HepG2 (cell line): ENCODE measurements around the gene SYT9. TPM values are rescaled to one million over a fixed set of nuclear protein-coding genes. Genes with fewer than 3 reads are reported as not detected.

Experiments used
- ARNTL ChIP-seq: sonication (generic); formaldehyde crosslinking; IDR thresholded peaks from 2 replicates; pipeline ENCODE4 v1.4.0; 2020; ENCODE audit warnings: mild to moderate bottlenecking, missing genetic modification reagents
- ATF4 ChIP-seq, 2 experiments: fragments of 450-650 bp in 1 of 2; sonication (generic) in 1 of 2; formaldehyde crosslinking; IDR thresholded peaks; 2 replicates each; pipeline versions ENCODE4 v1.5.0 to v1.8.0; 2020 to 2022; ENCODE audit warnings: mild to moderate bottlenecking in 1 of 2, missing genetic modification reagents in 1 of 2
- CBX1 ChIP-seq: IDR thresholded peaks from one replicate; pipeline ENCODE4 v1.6.1; 2016; ENCODE audit warnings: antibody characterized with exemption, low read depth
- ETS1 ChIP-seq: sonication (generic); formaldehyde crosslinking; IDR thresholded peaks from 2 replicates; pipeline ENCODE4 v1.4.0; 2020; ENCODE audit warnings: missing genetic modification reagents
- FOXC1 ChIP-seq: sonication (generic); formaldehyde crosslinking; IDR thresholded peaks from 2 replicates; pipeline ENCODE4 v1.8.0; 2022; ENCODE audit warnings: mild to moderate bottlenecking, missing genetic modification reagents, borderline replicate concordance
- HMGA1 ChIP-seq: sonication (generic); formaldehyde crosslinking; conservative IDR thresholded peaks from 2 replicates; pipeline ENCODE4 v1.4.0; 2020; ENCODE audit warnings: missing genetic modification reagents
- HOXA7 ChIP-seq: sonication (generic); formaldehyde crosslinking; IDR thresholded peaks from 2 replicates; pipeline ENCODE4 v1.8.1; 2022; ENCODE audit warnings: mild to moderate bottlenecking, missing genetic modification reagents, moderate library complexity
- KLF15 ChIP-seq: sonication (generic); formaldehyde crosslinking; IDR thresholded peaks from 2 replicates; pipeline ENCODE4 v1.8.1; 2023; ENCODE audit warnings: borderline replicate concordance, mild to moderate bottlenecking, inconsistent platforms, missing genetic modification reagents, mixed read lengths
- KLF9 ChIP-seq: IDR thresholded peaks from 2 replicates; pipeline ENCODE4 v1.6.1; 2016; ENCODE audit warnings: low read depth
- MTERF4 ChIP-seq: sonication (generic); formaldehyde crosslinking; IDR thresholded peaks from 2 replicates; pipeline ENCODE4 v1.8.0; 2023; ENCODE audit warnings: mild to moderate bottlenecking, missing genetic modification reagents
- MTF2 ChIP-seq: sonication (generic); formaldehyde crosslinking; IDR thresholded peaks from 2 replicates; pipeline ENCODE4 v1.5.0; 2020; ENCODE audit warnings: missing genetic modification reagents, borderline replicate concordance
- SALL2 ChIP-seq: sonication (generic); formaldehyde crosslinking; IDR thresholded peaks from 2 replicates; pipeline ENCODE4 v1.8.1; 2023; ENCODE audit warnings: mild to moderate bottlenecking, missing genetic modification reagents, inconsistent platforms
- SP4 ChIP-seq: sonication (generic); formaldehyde crosslinking; IDR thresholded peaks from 2 replicates; pipeline ENCODE4 v1.8.1; 2023; ENCODE audit warnings: mild to moderate bottlenecking, missing genetic modification reagents
- TOPORS ChIP-seq: sonication (generic); formaldehyde crosslinking; IDR thresholded peaks from 2 replicates; pipeline ENCODE4 v1.8.0; 2023; ENCODE audit warnings: mild to moderate bottlenecking, missing genetic modification reagents
- TRAFD1 ChIP-seq: sonication (generic); formaldehyde crosslinking; IDR thresholded peaks from 2 replicates; pipeline ENCODE4 v1.5.1; 2020; ENCODE audit warnings: missing genetic modification reagents, mild to moderate bottlenecking, borderline replicate concordance
- ZBTB42 ChIP-seq: sonication (generic); formaldehyde crosslinking; IDR thresholded peaks from 2 replicates; pipeline ENCODE4 v1.5.0; 2020; ENCODE audit warnings: mild to moderate bottlenecking, missing genetic modification reagents
- ZNF234 ChIP-seq: sonication (generic); formaldehyde crosslinking; conservative IDR thresholded peaks from 2 replicates; pipeline ENCODE4 v1.5.1; 2020; ENCODE audit warnings: mild to moderate bottlenecking, missing genetic modification reagents
- ZNF24 ChIP-seq: fragments of 450-650 bp; IDR thresholded peaks from 2 replicates; pipeline ENCODE4 v1.6.1; 2017; ENCODE audit warnings: antibody characterized with exemption, mild to moderate bottlenecking
- ZNF543 ChIP-seq: sonication (generic); formaldehyde crosslinking; IDR thresholded peaks from 2 replicates; pipeline ENCODE4 v1.4.0; 2020; ENCODE audit warnings: mild to moderate bottlenecking, missing genetic modification reagents
- ZNF570 ChIP-seq: sonication (generic); formaldehyde crosslinking; IDR thresholded peaks from 2 replicates; pipeline ENCODE4 v1.4.0; 2020; ENCODE audit warnings: mild to moderate bottlenecking, missing genetic modification reagents, borderline replicate concordance
- ZNF580 ChIP-seq: IDR thresholded peaks from 2 replicates; pipeline ENCODE4 v1.6.1; 2016; ENCODE audit warnings: low read depth, borderline replicate concordance
- ZNF740 ChIP-seq: sonication (generic); formaldehyde crosslinking; IDR thresholded peaks from 2 replicates; pipeline ENCODE4 v1.4.0; 2020; ENCODE audit warnings: missing genetic modification reagents
- ZNF776 ChIP-seq: sonication (generic); formaldehyde crosslinking; IDR thresholded peaks from 2 replicates; pipeline ENCODE4 v1.4.0; 2020; ENCODE audit warnings: mild to moderate bottlenecking, missing genetic modification reagents
- ZNF816 ChIP-seq: sonication (generic); formaldehyde crosslinking; IDR thresholded peaks from 2 replicates; pipeline ENCODE4 v1.8.0; 2022; ENCODE audit warnings: missing genetic modification reagents, mild to moderate bottlenecking, borderline replicate concordance
- ZSCAN25 ChIP-seq: sonication (generic); formaldehyde crosslinking; IDR thresholded peaks from 2 replicates; pipeline ENCODE4 v1.8.0; 2022; ENCODE audit warnings: mild to moderate bottlenecking, missing genetic modification reagents
- polyA plus RNA-seq, 8 experiments: library from polyadenylated mRNA; depleted of rRNA in 3 of 8; stranded (reverse) in 7 of 8; unstranded in 1 of 8; fragments of >200 nt; fragmentation: Illumina TruSeq in 4 of 8; extraction: Trizol in 4 of 8; gene quantifications; 2 replicates each; pipeline versions ENCODE4 v1.2.1 to v1.2.3, GENCODE V29; 2011 to 2016; ENCODE audit warnings: low read depth in 4 of 8, missing spikeins in 1 of 8, mixed read lengths in 1 of 8; ENCODE audit not compliant: insufficient read depth in 1 of 8
- total RNA-seq, 5 experiments: library from RNA; depleted of rRNA; stranded (reverse); fragments of >200 nt; fragmentation: Illumina TruSeq; extraction: Trizol; gene quantifications; 2 replicates each; pipeline ENCODE4 v1.2.3, GENCODE V29; 2016; ENCODE audit warnings: low read depth in 1 of 5

SYT9 gene
- total and polyA plus RNA-seq, 2 of the 13 experiments (the other 11 are each of a cell fraction or from before 2014, with no cell fraction given): not detected

- TF ChIP-seq TRAFD1 (CRISPR knock-in tag) (no peak), SALL2 (no peak), ZNF24 (no peak), TOPORS (no peak), ZSCAN25 (no peak), KLF15 (CRISPR knock-in tag) (no peak), HOXA7 (no peak), FOXC1 (CRISPR knock-in tag) (no peak), ARNTL (CRISPR knock-in tag) (peak; percentile 97), ZNF234 (CRISPR knock-in tag) (0 out of 2 replicates have a peak, but pooled peaks have one; percentile 26), ZNF543 (CRISPR knock-in tag) (0 out of 2 replicates have a peak, but pooled peaks have one; percentile 39), ZNF580 (CRISPR knock-in tag) (no peak), MTERF4 (no peak; the same call in 1 of the 2 replicates), ATF4 (CRISPR knock-in tag; IDR thresholded peaks at IDR 0.05) (peak in 1 of 2 experiments; percentile 31; a peak in 1 of 4 replicates), SP4 (CRISPR knock-in tag) (peak; percentile 82), CBX1 (no peak), MTF2 (no peak), ETS1 (CRISPR knock-in tag) (no peak), HMGA1 (CRISPR knock-in tag) (no peak), ZBTB42 (CRISPR knock-in tag) (peak; percentile 27; the same call in 1 of the 2 replicates), ZNF776 (no peak), ZNF816 (CRISPR knock-in tag) (0 out of 2 replicates have a peak, but pooled peaks have one; percentile 22), KLF9 (CRISPR knock-in tag) (no peak), ZNF570 (CRISPR knock-in tag) (no peak), ZNF740 (CRISPR knock-in tag) (no peak)
These were observed 261.8 kb downstream of the SYT9 start, which contains the start of gene PPFIBP2 (continued) for GRCh38 chr11:7513234-7514098.
